Neuronal stem cell (in vitro differentiated cells): Measurements from ENCODE around the gene LYVE1.

ENCODE experiments used
- DNase-seq: peaks from one replicate; pipeline ENCODE4 v3.0.0-alpha.2; 2013; ENCODE audit warnings: low spot score
- H2AFZ ChIP-seq: one replicate; pipeline ENCODE4 v1.6.1; 2013; ENCODE audit warnings: mild to moderate bottlenecking, low read length, inconsistent platforms
- H2AK5ac ChIP-seq: 2 replicates; pipeline ENCODE4 v1.6.1; 2013; ENCODE audit warnings: low read depth, mild to moderate bottlenecking, inconsistent platforms, low read length, moderate library complexity, mixed read lengths
- H2BK120ac ChIP-seq: 2 replicates; pipeline ENCODE4 v1.6.1; 2013; ENCODE audit warnings: low read depth, mild to moderate bottlenecking, inconsistent platforms, low read length, moderate library complexity, mixed read lengths
- H2BK12ac ChIP-seq: one replicate; pipeline ENCODE4 v1.6.1; 2013; ENCODE audit warnings: low read length, inconsistent platforms
- H2BK15ac ChIP-seq: 2 replicates; pipeline ENCODE4 v1.6.1; 2013; ENCODE audit warnings: mild to moderate bottlenecking, low read length, inconsistent platforms, mixed read lengths
- H2BK5ac ChIP-seq: one replicate; pipeline ENCODE4 v1.6.1; 2013; ENCODE audit warnings: inconsistent platforms, mild to moderate bottlenecking, low read length, moderate library complexity
- H3K14ac ChIP-seq: one replicate; pipeline ENCODE4 v1.6.1; 2013; ENCODE audit warnings: low read length, inconsistent platforms
- H3K18ac ChIP-seq: 2 replicates; pipeline ENCODE4 v1.6.1; 2013; ENCODE audit warnings: low read length, inconsistent platforms
- H3K23ac ChIP-seq: 2 replicates; pipeline ENCODE4 v1.6.1; 2013; ENCODE audit warnings: low read depth, mild to moderate bottlenecking, mixed read lengths, low read length, inconsistent platforms; ENCODE audit not compliant: poor library complexity
- H3K27ac ChIP-seq: replicated peaks from 3 replicates; pipeline ENCODE4 v1.5.1; 2013; ENCODE audit warnings: low read length, inconsistent platforms
- H3K27me3 ChIP-seq, 3 experiments: 2 replicates each; pipeline ENCODE4 v1.6.1; 2013; ENCODE audit warnings: low read length in 3 of 3, mild to moderate bottlenecking in 2 of 3, inconsistent platforms in 1 of 3, low read depth in 1 of 3, mixed read lengths in 1 of 3, moderate library complexity in 1 of 3; ENCODE audit not compliant: control insufficient read depth in 3 of 3, insufficient read depth in 3 of 3
- H3K36me3 ChIP-seq, 2 donors: replicated peaks in 1 of 2; 2 replicates each; pipeline ENCODE4 v1.6.1; 2013; ENCODE audit warnings: low read length in 2 of 2; ENCODE audit not compliant: control insufficient read depth in 2 of 2, insufficient read depth in 2 of 2
- H3K4ac ChIP-seq: 2 replicates; pipeline ENCODE4 v1.6.1; 2013; ENCODE audit warnings: inconsistent platforms, mild to moderate bottlenecking, low read length, moderate library complexity
- H3K4me1 ChIP-seq, 2 donors: 1 replicate in 1 of 2; 2 replicates in 1 of 2; pipeline ENCODE4 v1.6.1; 2013; ENCODE audit warnings: low read length in 2 of 2, low read depth in 1 of 2; ENCODE audit not compliant: control insufficient read depth in 2 of 2, insufficient read depth in 1 of 2
- H3K4me2 ChIP-seq: one replicate; pipeline ENCODE4 v1.6.1; 2013; ENCODE audit warnings: mild to moderate bottlenecking, low read length, inconsistent platforms; ENCODE audit not compliant: insufficient read depth, poor library complexity, severe bottlenecking
- H3K4me3 ChIP-seq, 2 donors: 2 replicates each; pipeline ENCODE4 v1.5.1; 2013; ENCODE audit warnings: low read length in 2 of 2, mild to moderate bottlenecking in 2 of 2, inconsistent platforms in 1 of 2, moderate library complexity in 1 of 2
- H3K79me1 ChIP-seq: one replicate; pipeline ENCODE4 v1.6.1; 2013; ENCODE audit warnings: low read depth, mild to moderate bottlenecking, inconsistent platforms, low read length, moderate library complexity
- H3K9ac ChIP-seq: one replicate; pipeline ENCODE4 v1.6.1; 2013; ENCODE audit warnings: mild to moderate bottlenecking, low read depth, low read length, inconsistent platforms; ENCODE audit not compliant: poor library complexity
- H3K9me3 ChIP-seq, 2 donors: replicated peaks in 1 of 2; 2 replicates each; pipeline versions ENCODE3 to v1.6.1; 2013; ENCODE audit warnings: low read length in 2 of 2, mild to moderate bottlenecking in 2 of 2, inconsistent platforms in 1 of 2, low read depth in 1 of 2, mixed read lengths in 1 of 2, moderate library complexity in 1 of 2; ENCODE audit not compliant: control insufficient read depth in 2 of 2, insufficient read depth in 1 of 2
- H4K8ac ChIP-seq: one replicate; pipeline ENCODE4 v1.6.1; 2013; ENCODE audit warnings: low read depth, mild to moderate bottlenecking, inconsistent platforms, low read length, moderate library complexity
- H4K91ac ChIP-seq: one replicate; pipeline ENCODE4 v1.6.1; 2013; ENCODE audit warnings: low read length, low read depth, mild to moderate bottlenecking, inconsistent platforms; ENCODE audit not compliant: poor library complexity
- WGBS, 2 donors: extraction: QIAGEN DNeasy Blood & Tissue Kit; methylation state at CpG; one replicate each; pipeline ENCODE4 v1.1.7; 2013; ENCODE audit warnings: missing lambda C conversion rate in 2 of 2, mixed read lengths in 1 of 2; ENCODE audit not compliant: insufficient read length in 2 of 2, insufficient replicate concordance in 1 of 2; ENCODE audit errors: extremely low coverage in 2 of 2; 5-methylcytosine and 5-hydroxymethylcytosine counted together

Gene LYVE1

GRCh38 chr11:10534316-10534715 lies 34.1 kb downstream of the LYVE1 start:
- no peak overlapping the region for H2BK120ac ChIP-seq
- no CpG with 5 or more reads among the region's 2 CpGs for WGBS, 2 donors
- no peak overlapping the region for H3K9ac ChIP-seq
- no peak for DNase-seq
- no peaks in the 10 kb centered on the region for H3K27me3 ChIP-seq
- no peak overlapping the region for H2AK5ac ChIP-seq
- peaks cover 0 to 42% of the 10 kb centered on the region in 2 donors for H3K36me3 ChIP-seq
- no peak overlapping the region for H2BK15ac ChIP-seq
- no peaks in the 10 kb centered on the region for H3K4me1 ChIP-seq
- no peak overlapping the region for H2AFZ ChIP-seq
- no peak overlapping the region for H4K91ac ChIP-seq
- H3K4ac ChIP-seq: no peak overlapping the region
- no peak overlapping the region for H3K18ac ChIP-seq
- no peak overlapping the region for H3K4me3 ChIP-seq
- H2BK5ac ChIP-seq: no peak overlapping the region
- H3K23ac ChIP-seq: no peak overlapping the region
- H3K79me1 ChIP-seq: no peaks in the 10 kb centered on the region
- no peak overlapping the region for H4K8ac ChIP-seq
- H3K9me3 ChIP-seq: no peaks in the 10 kb centered on the region
- H3K14ac ChIP-seq: no peak overlapping the region
- H2BK12ac ChIP-seq: no peak overlapping the region
- H3K4me2 ChIP-seq: no peak overlapping the region
- H3K27ac ChIP-seq: no peak overlapping the region

GRCh38 chr11:10533323-10533722 lies 35.1 kb downstream of the LYVE1 start:
- Histone ChIP-seq H4K91ac (no peak overlapping the region), H2BK12ac (no peak overlapping the region), H2BK5ac (no peak overlapping the region), H3K27ac (no peak overlapping the region), H4K8ac (no peak overlapping the region), H2BK120ac (no peak overlapping the region), H2AK5ac (no peak overlapping the region), H3K9me3 (no peaks in the 10 kb centered on the region), H3K9ac (no peak overlapping the region), H3K27me3 (no peaks in the 10 kb centered on the region), H3K79me1 (no peaks in the 10 kb centered on the region), H3K23ac (no peak overlapping the region), H3K18ac (no peak overlapping the region), H3K4me2 (no peak overlapping the region), H3K14ac (no peak overlapping the region), H3K4me1 (no peaks in the 10 kb centered on the region), H2AFZ (no peak overlapping the region), H3K4me3 (no peak overlapping the region), H3K4ac (no peak overlapping the region), H3K36me3 (peaks cover 0 to 52% of the 10 kb centered on the region in 2 donors), H2BK15ac (no peak overlapping the region)
- no peak for DNase-seq

GRCh38 chr11:10532526-10532925 lies 35.9 kb downstream of the LYVE1 start:
- Histone ChIP-seq H2BK12ac (no peak overlapping the region), H2BK15ac (no peak overlapping the region)

GRCh38 chr11:10529279-10529678 lies 39.2 kb downstream of the LYVE1 start:
- DNase-seq: no peak
- H3K4ac ChIP-seq: no peak overlapping the region
- H2BK120ac ChIP-seq: no peak overlapping the region
- no peak overlapping the region for H3K23ac ChIP-seq
- no peak overlapping the region for H2AFZ ChIP-seq
- no peak overlapping the region for H3K14ac ChIP-seq
- H3K9me3 ChIP-seq: no peaks in the 10 kb centered on the region
- H4K91ac ChIP-seq: no peak overlapping the region
- no peak overlapping the region for H2BK12ac ChIP-seq
- H3K9ac ChIP-seq: no peak overlapping the region
- H3K4me3 ChIP-seq: no peak overlapping the region
- H2AK5ac ChIP-seq: no peak overlapping the region
- peaks cover 1 to 85% of the 10 kb centered on the region in 2 donors for H3K36me3 ChIP-seq
- no peak overlapping the region for H2BK15ac ChIP-seq
- no peak overlapping the region for H3K27ac ChIP-seq
- no peak overlapping the region for H4K8ac ChIP-seq
- no peak overlapping the region for H3K18ac ChIP-seq
- H2BK5ac ChIP-seq: no peak overlapping the region
- no peaks in the 10 kb centered on the region for H3K27me3 ChIP-seq
- WGBS, 2 donors: no CpG with 5 or more reads among the region's 2 CpGs
- H3K79me1 ChIP-seq: no peaks in the 10 kb centered on the region
- H3K4me1 ChIP-seq: no peaks in the 10 kb centered on the region
- no peak overlapping the region for H3K4me2 ChIP-seq

More at GRCh38 chr11:10532526-10532925, 35.9 kb downstream of the LYVE1 start:
- Histone ChIP-seq H3K4me1 (no peaks in the 10 kb centered on the region), H3K36me3 (peaks cover 1 to 58% of the 10 kb centered on the region in 2 donors), H3K4ac (no peak overlapping the region), H3K27me3 (no peaks in the 10 kb centered on the region), H3K27ac (no peak overlapping the region), H3K9me3 (no peaks in the 10 kb centered on the region), H3K4me2 (no peak overlapping the region), H2BK5ac (no peak overlapping the region), H2AK5ac (no peak overlapping the region), H2BK120ac (no peak overlapping the region), H3K79me1 (no peaks in the 10 kb centered on the region), H4K8ac (no peak overlapping the region), H3K14ac (no peak overlapping the region), H4K91ac (no peak overlapping the region), H3K23ac (no peak overlapping the region), H3K9ac (no peak overlapping the region), H3K18ac (no peak overlapping the region), H2AFZ (no peak overlapping the region), H3K4me3 (no peak overlapping the region)
- no CpG with 5 or more reads among the region's 2 CpGs for WGBS, 2 donors
- DNase-seq: no peak
